GM12878 (cell line): ENCODE results near the gene APOBEC3C. TPM values are rescaled to one million over a fixed set of nuclear protein-coding genes. Genes with fewer than 3 reads are reported as not detected.

Experiments used
- ATF7 ChIP-seq: fragments of 450-650 bp; IDR thresholded peaks from 2 replicates; pipeline ENCODE4 v1.6.1; 2016; ENCODE audit warnings: low read depth, mild to moderate bottlenecking
- BHLHE40 ChIP-seq, 2 experiments: fragments of 450-650 bp in 1 of 2; IDR thresholded peaks; 2 replicates each; pipeline ENCODE4 v1.6.1; 2011 to 2017; ENCODE audit warnings: low read depth in 2 of 2, borderline replicate concordance in 1 of 2, improper control_type of control experiment in 1 of 2, low read length in 1 of 2, mild to moderate bottlenecking in 1 of 2
- BMI1 ChIP-seq: fragments of 450-650 bp; IDR thresholded peaks from 2 replicates; pipeline ENCODE4 v1.6.1; 2016; ENCODE audit warnings: mild to moderate bottlenecking, moderate library complexity, borderline replicate concordance
- BRCA1 ChIP-seq: IDR thresholded peaks from 2 replicates; pipeline ENCODE4 v1.6.1; 2011; ENCODE audit warnings: low read depth, low read length, improper control_type of control experiment
- CEBPZ ChIP-seq: fragments of 150-350 bp; IDR thresholded peaks from 2 replicates; pipeline ENCODE4 v1.6.1; 2016; ENCODE audit warnings: low read depth, low read length
- ETV6 ChIP-seq, 2 experiments: fragments of 450-650 bp in 1 of 2; IDR thresholded peaks in 1 of 2; conservative IDR thresholded peaks in 1 of 2; 2 replicates each; pipeline ENCODE4 v1.6.1; 2014; ENCODE audit warnings: antibody characterized with exemption in 1 of 2, borderline replicate concordance in 1 of 2, low read depth in 1 of 2, mild to moderate bottlenecking in 1 of 2, moderate library complexity in 1 of 2
- HDAC6 ChIP-seq: fragments of 200-600 bp; sonication (generic); IDR thresholded peaks from one replicate; pipeline ENCODE4 v1.8.0; 2017; ENCODE audit warnings: antibody characterized with exemption; ENCODE audit not compliant: unreplicated experiment
- HDGF ChIP-seq: fragments of 450-650 bp; IDR thresholded peaks from 2 replicates; pipeline ENCODE4 v1.6.1; 2016; ENCODE audit warnings: antibody characterized with exemption
- IKZF2 ChIP-seq, 2 experiments: fragments of 450-650 bp; IDR thresholded peaks; 2 replicates each; pipeline ENCODE4 v1.6.1; 2017; ENCODE audit warnings: mild to moderate bottlenecking in 2 of 2, moderate library complexity in 2 of 2
- IRF3 ChIP-seq: fragments of 450-650 bp; IDR thresholded peaks from 2 replicates; pipeline ENCODE4 v1.6.1; 2014; ENCODE audit warnings: mild to moderate bottlenecking
- MYC ChIP-seq: IDR thresholded peaks from 2 replicates; pipeline ENCODE4 v1.6.1; 2011; ENCODE audit warnings: mild to moderate bottlenecking, low read length, moderate library complexity, inconsistent platforms; ENCODE audit not compliant: insufficient read depth, insufficient replicate concordance, insufficient read length, severe bottlenecking
- NRF1 ChIP-seq: conservative IDR thresholded peaks from 2 replicates; pipeline ENCODE4 v1.6.1; 2011; ENCODE audit warnings: mild to moderate bottlenecking, low read depth, low read length, improper control_type of control experiment
- PAX8 ChIP-seq: fragments of 450-650 bp; IDR thresholded peaks from 2 replicates; pipeline ENCODE4 v1.6.1; 2017; ENCODE audit warnings: mild to moderate bottlenecking, moderate library complexity
- SP1 ChIP-seq: IDR thresholded peaks from one replicate; pipeline ENCODE4 v1.6.1; 2011; ENCODE audit warnings: low read depth, low read length
- SUPT20H ChIP-seq: IDR thresholded peaks from 2 replicates; pipeline ENCODE4 v1.6.1; 2011; ENCODE audit warnings: low read depth, mild to moderate bottlenecking, low read length, moderate library complexity, borderline replicate concordance; ENCODE audit not compliant: control insufficient read depth
- TBL1XR1 ChIP-seq: IDR thresholded peaks from 2 replicates; pipeline ENCODE4 v1.6.1; 2012; ENCODE audit warnings: low read depth, low read length, improper control_type of control experiment
- ZBTB4 ChIP-seq: fragments of 450-650 bp; formaldehyde crosslinking; IDR thresholded peaks from 2 replicates; pipeline ENCODE4 v1.4.0; 2022; ENCODE audit warnings: mild to moderate bottlenecking, moderate library complexity
- ZNF274 ChIP-seq: IDR thresholded peaks from one replicate; pipeline ENCODE4 v1.8.0; 2011; ENCODE audit not compliant: insufficient read length, insufficient read depth
- ZNF384 ChIP-seq: IDR thresholded peaks from 2 replicates; pipeline ENCODE4 v1.6.1; 2012; ENCODE audit warnings: low read depth, mild to moderate bottlenecking, low read length, improper control_type of control experiment, borderline replicate concordance
- polyA plus RNA-seq, 11 experiments: library from polyadenylated mRNA; depleted of rRNA in 4 of 11; unstranded in 6 of 11; stranded (reverse) in 5 of 11; fragments of >200 nt; fragmentation: Nextera tagmentation in 4 of 11; fragmentation: Illumina TruSeq in 1 of 11; extraction: Ambion mirVana in 4 of 11; extraction: Trizol in 1 of 11; gene quantifications; 1 replicate in 1 of 11; 2 replicates in 10 of 11; pipeline versions ENCODE4 v1.2.1 to v1.2.3, GENCODE V29; 2011 to 2016; ENCODE audit warnings: inconsistent platforms in 2 of 11, missing spikeins in 2 of 11, low read depth in 1 of 11
- total RNA-seq, 4 experiments: library from RNA; depleted of rRNA in 3 of 4; stranded (reverse); fragments of >200 nt in 3 of 4; fragmentation: Illumina TruSeq in 1 of 4; extraction: Trizol in 1 of 4; gene quantifications; 2 replicates each; pipeline versions ENCODE4 v1.2.1 to v1.2.3, GENCODE V29; 2013 to 2021
- TF ChIP-seq, protein P1 (sequence below): IDR thresholded peaks from 2 replicates; pipeline ENCODE4 v1.6.1; 2012; ENCODE audit warnings: low read depth, low read length, improper control_type of control experiment

APOBEC3C gene
- total and polyA plus RNA-seq, 10 of the 15 experiments (the other 5 are each of a cell fraction or from before 2014, with no cell fraction given) = 22.9 to 290 (median 156) TPM

DNA sequence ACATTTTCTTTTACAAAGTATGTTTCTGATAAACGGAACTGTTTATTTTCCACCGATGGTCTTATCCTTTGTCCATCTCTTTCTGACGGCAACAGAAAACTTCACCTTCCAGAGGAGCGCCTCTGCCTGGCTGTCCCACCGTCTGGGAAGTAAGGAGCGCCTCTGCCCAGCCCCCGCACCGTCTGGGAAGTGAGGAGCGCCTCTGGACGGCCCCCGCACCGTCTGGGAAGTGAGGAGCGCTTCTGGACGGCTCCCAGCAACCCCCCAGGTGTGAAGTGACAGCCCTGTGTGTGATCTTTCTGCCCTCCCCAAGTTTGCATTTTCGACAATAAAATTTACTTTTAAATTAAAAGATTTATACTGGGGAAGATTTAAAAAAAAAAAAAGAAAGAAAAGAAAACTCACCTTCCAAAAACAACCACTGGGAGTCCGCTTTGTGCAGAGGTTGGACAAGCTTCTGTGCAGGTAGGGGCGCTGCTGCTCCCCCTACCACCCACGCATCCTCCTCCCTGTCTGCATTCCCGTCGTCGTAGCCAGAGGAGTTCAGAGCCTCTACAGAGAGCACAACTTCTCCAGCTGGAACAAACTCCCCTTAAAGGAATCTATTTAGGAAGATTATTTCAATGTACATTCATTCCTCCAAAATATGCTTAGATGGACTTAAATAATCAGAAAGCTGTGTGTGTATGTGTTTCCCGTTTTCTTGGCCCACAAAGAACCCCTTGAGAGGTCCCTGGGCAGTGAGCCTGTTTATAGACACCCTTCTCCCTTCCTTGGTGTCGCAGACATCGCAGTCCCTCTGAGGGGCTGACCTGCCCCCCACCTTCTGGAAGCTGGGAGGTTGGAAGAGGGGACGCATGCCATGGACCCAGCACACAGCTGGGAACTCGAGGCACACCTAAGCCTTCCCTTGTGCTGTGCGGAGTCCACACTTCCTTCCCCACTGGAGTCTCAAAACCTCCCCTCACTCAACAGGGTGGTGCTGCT, 32.8 kb upstream of the APOBEC3C start (continued):
- no peak for TF ChIP-seq ZBTB4 (CRISPR knock-in tag)
- TF ChIP-seq IRF3 = no peak
- no peak for TF ChIP-seq PAX8
- no peak for TF ChIP-seq ZNF274
- no peak for TF ChIP-seq BHLHE40 (IDR thresholded peaks at IDR 0.05; ENCODE audit: borderline replicate concordance in 1 of 2, low read depth in 2 of 2, low read length in 1 of 2)
- TF ChIP-seq BMI1 = no peak
- TF ChIP-seq TBL1XR1 = no peak
- 0 out of 2 replicates have a peak, but pooled peaks have one; percentile 21 for TF ChIP-seq HDGF
- TF ChIP-seq IKZF2 (IDR thresholded peaks at IDR 0.05) = peak; percentile 8 to 14; a peak in 1 of 4 replicates
- TF ChIP-seq, protein P1, sequence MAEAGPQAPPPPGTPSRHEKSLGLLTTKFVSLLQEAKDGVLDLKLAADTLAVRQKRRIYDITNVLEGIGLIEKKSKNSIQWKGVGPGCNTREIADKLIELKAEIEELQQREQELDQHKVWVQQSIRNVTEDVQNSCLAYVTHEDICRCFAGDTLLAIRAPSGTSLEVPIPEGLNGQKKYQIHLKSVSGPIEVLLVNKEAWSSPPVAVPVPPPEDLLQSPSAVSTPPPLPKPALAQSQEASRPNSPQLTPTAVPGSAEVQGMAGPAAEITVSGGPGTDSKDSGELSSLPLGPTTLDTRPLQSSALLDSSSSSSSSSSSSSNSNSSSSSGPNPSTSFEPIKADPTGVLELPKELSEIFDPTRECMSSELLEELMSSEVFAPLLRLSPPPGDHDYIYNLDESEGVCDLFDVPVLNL = no peak
- TF ChIP-seq SUPT20H = no peak
- no peak for TF ChIP-seq ATF7
- TF ChIP-seq CEBPZ = no peak
- TF ChIP-seq NRF1 = no peak
- TF ChIP-seq ZNF384 = 0 out of 2 replicates have a peak, but pooled peaks have one; percentile 30
- no peak for TF ChIP-seq ETV6 (conservative IDR thresholded peaks at IDR 0.05 in 1 of 2, IDR thresholded peaks at IDR 0.05 in 1 of 2; ENCODE audit: borderline replicate concordance in 1 of 2, low read depth in 1 of 2)
- no peak for TF ChIP-seq BRCA1
- no peak for TF ChIP-seq SP1
- TF ChIP-seq MYC = no peak
- no peak for TF ChIP-seq HDAC6
